ENCODE data around the gene FGA.

Gene FGA

GRCh38 chr4:154583677-154584076, 6.9 kb downstream of the FGA start:
- no peaks in the 10 kb centered on the region for H3K9me3 ChIP-seq (ENCODE audit: low read length)
- no peak overlapping the region for H2AFZ ChIP-seq (ENCODE audit: low read depth, low read length)
- H3K4me1 ChIP-seq (ENCODE audit: insufficient read depth, low read length): no peaks in the 10 kb centered on the region
- H3K36me3 ChIP-seq (ENCODE audit: insufficient read depth, low read length): no peaks in the 10 kb centered on the region
- H3K4me3 ChIP-seq (ENCODE audit: low read length): no peak overlapping the region
- no peaks in the 10 kb centered on the region for H3K27me3 ChIP-seq (ENCODE audit: insufficient read depth, low read length)

DNA sequence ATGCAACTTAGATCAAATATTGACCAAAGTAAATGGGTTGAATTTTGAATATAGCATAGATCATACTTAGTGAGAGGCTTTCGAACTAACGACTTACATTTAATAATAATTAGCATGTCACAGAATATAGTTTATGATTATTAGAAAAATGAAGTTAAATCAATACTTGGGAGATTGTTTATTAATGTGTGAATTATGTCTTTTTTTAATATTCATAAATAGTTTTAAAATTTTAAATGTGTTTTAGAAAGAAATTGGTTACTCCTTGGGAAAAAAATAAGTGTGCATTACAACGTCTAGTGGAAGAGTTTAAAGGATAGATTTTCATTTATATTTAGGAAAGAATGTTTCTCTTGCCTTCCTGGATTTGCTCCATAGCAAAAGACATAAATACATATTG, 7.3 kb downstream of the FGA start:
- H3K9me3 ChIP-seq (ENCODE audit: low read length): no peaks in the 10 kb centered on the region
- no peaks in the 10 kb centered on the region for H3K27me3 ChIP-seq (ENCODE audit: insufficient read depth, low read length)
- no peaks in the 10 kb centered on the region for H3K36me3 ChIP-seq (ENCODE audit: insufficient read depth, low read length)
- no peak overlapping the region for H2AFZ ChIP-seq (ENCODE audit: low read depth, low read length)
- no peaks in the 10 kb centered on the region for H3K4me1 ChIP-seq (ENCODE audit: insufficient read depth, low read length)
- H3K4me3 ChIP-seq (ENCODE audit: low read length): no peak overlapping the region

- no peaks in the 10 kb centered on the region for H3K9me3 ChIP-seq (ENCODE audit: low read length)
- H2AFZ ChIP-seq (ENCODE audit: low read depth, low read length): no peak overlapping the region
- H3K4me3 ChIP-seq (ENCODE audit: low read length): no peak overlapping the region
- H3K27me3 ChIP-seq (ENCODE audit: insufficient read depth, low read length): no peaks in the 10 kb centered on the region
- no peaks in the 10 kb centered on the region for H3K36me3 ChIP-seq (ENCODE audit: insufficient read depth, low read length)
- H3K4me1 ChIP-seq (ENCODE audit: insufficient read depth, low read length): no peaks in the 10 kb centered on the region
These were observed 7.8 kb downstream of the FGA start for GRCh38 chr4:154582723-154583122.

GRCh38 chr4:154579927-154580326, 10.6 kb downstream of the FGA start:
- Histone ChIP-seq H3K9me3 (ENCODE audit: low read length) (no peaks in the 10 kb centered on the region), H3K4me1 (ENCODE audit: insufficient read depth, low read length) (no peaks in the 10 kb centered on the region), H3K4me3 (ENCODE audit: low read length) (no peak overlapping the region), H2AFZ (ENCODE audit: low read depth, low read length) (no peak overlapping the region), H3K36me3 (ENCODE audit: insufficient read depth, low read length) (no peaks in the 10 kb centered on the region), H3K27me3 (ENCODE audit: insufficient read depth, low read length) (no peaks in the 10 kb centered on the region)

DNA sequence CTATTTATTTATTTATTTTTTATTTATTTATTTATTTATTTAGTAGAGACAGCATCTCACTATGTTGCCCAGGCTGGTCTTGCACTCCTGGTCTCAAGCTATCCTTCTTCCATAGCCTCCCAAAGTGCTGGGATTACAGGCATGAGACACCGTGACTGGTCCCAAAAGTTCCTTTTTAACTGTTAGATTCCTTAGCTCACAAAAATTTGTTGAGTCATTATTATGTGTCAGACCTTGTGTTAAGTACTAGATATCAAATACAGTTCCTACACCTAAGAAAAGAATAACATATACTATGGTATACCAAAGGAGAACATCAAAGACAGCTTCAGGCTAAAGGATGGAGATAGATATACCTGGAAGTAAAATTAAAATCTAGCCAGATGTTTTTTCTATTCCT, 11.6 kb downstream of the FGA start:
- Histone ChIP-seq H3K36me3 (ENCODE audit: insufficient read depth, low read length) (no peaks in the 10 kb centered on the region), H3K27me3 (ENCODE audit: insufficient read depth, low read length) (no peaks in the 10 kb centered on the region), H3K9me3 (ENCODE audit: low read length) (no peaks in the 10 kb centered on the region), H2AFZ (ENCODE audit: low read depth, low read length) (no peak overlapping the region), H3K4me1 (ENCODE audit: insufficient read depth, low read length) (no peaks in the 10 kb centered on the region), H3K4me3 (ENCODE audit: low read length) (no peak overlapping the region)

GRCh38 chr4:154577324-154577723, 13.2 kb downstream of the FGA start:
- Histone ChIP-seq H3K4me3 (ENCODE audit: low read length) (no peak overlapping the region), H3K27me3 (ENCODE audit: insufficient read depth, low read length) (no peaks in the 10 kb centered on the region), H2AFZ (ENCODE audit: low read depth, low read length) (no peak overlapping the region), H3K4me1 (ENCODE audit: insufficient read depth, low read length) (no peaks in the 10 kb centered on the region), H3K36me3 (ENCODE audit: insufficient read depth, low read length) (no peaks in the 10 kb centered on the region), H3K9me3 (ENCODE audit: low read length) (no peaks in the 10 kb centered on the region)

- Histone ChIP-seq H3K4me1 (ENCODE audit: insufficient read depth, low read length) (no peaks in the 10 kb centered on the region), H3K9me3 (ENCODE audit: low read length) (no peaks in the 10 kb centered on the region), H3K4me3 (ENCODE audit: low read length) (no peak overlapping the region), H2AFZ (ENCODE audit: low read depth, low read length) (no peak overlapping the region), H3K36me3 (ENCODE audit: insufficient read depth, low read length) (no peaks in the 10 kb centered on the region), H3K27me3 (ENCODE audit: insufficient read depth, low read length) (no peaks in the 10 kb centered on the region)
These were observed 16.2 kb downstream of the FGA start for GRCh38 chr4:154574311-154574710.

DNA sequence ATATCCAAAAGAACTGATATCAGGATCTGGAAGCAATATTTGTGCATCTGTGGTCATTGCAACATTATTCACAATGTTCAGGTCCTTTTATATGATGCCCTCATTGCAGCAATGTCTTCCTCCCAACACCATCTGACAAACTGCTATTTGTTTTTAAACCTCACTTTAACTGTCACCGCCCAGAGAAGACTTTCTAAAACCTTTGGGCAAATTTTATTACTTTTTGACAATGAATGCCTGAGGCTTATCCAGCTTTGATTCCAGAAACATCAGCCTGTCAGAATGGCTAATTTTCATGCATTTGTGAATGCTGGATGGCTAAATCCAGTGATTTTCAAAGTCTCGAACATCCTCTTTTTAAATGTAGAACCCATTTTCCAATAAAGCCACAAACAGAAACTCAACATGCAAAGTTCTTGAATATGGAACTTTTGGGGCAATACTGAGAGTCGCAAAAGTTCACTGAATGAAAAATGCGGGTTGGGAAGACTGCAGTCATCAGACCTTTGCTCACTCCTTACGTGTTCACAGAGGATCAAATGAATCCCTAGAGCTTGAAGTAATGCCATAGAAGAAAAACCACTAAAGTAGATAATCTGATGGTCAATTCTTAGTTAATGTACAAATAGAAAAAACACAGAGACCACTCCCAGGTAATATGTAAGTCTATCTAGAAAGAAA, 17.2 kb downstream of the FGA start:
- H3K4me1 ChIP-seq (ENCODE audit: insufficient read depth, low read length): no peaks in the 10 kb centered on the region
- H3K4me3 ChIP-seq (ENCODE audit: low read length): no peak overlapping the region
- no peaks in the 10 kb centered on the region for H3K27me3 ChIP-seq (ENCODE audit: insufficient read depth, low read length)
- H2AFZ ChIP-seq (ENCODE audit: low read depth, low read length): no peak overlapping the region
- H3K36me3 ChIP-seq (ENCODE audit: insufficient read depth, low read length): no peaks in the 10 kb centered on the region
- no peaks in the 10 kb centered on the region for H3K9me3 ChIP-seq (ENCODE audit: low read length)

DNA sequence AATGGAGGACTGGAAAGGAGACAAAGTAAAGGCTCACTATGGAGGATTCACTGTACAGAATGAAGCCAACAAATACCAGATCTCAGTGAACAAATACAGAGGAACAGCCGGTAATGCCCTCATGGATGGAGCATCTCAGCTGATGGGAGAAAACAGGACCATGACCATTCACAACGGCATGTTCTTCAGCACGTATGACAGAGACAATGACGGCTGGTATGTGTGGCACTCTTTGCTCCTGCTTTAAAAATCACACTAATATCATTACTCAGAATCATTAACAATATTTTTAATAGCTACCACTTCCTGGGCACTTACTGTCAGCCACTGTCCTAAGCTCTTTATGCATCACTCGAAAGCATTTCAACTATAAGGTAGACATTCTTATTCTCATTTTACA, 21.0 kb downstream of the FGA start:
- H3K27me3 ChIP-seq (ENCODE audit: insufficient read depth, low read length): no peaks in the 10 kb centered on the region
- H3K36me3 ChIP-seq (ENCODE audit: insufficient read depth, low read length): no peaks in the 10 kb centered on the region
- no peaks in the 10 kb centered on the region for H3K4me1 ChIP-seq (ENCODE audit: insufficient read depth, low read length)
- H3K4me3 ChIP-seq (ENCODE audit: low read length): no peak overlapping the region
- H2AFZ ChIP-seq (ENCODE audit: low read depth, low read length): no peak overlapping the region
- no peaks in the 10 kb centered on the region for H3K9me3 ChIP-seq (ENCODE audit: low read length)

- no peaks in the 10 kb centered on the region for H3K4me1 ChIP-seq (ENCODE audit: insufficient read depth, low read length)
These were observed 21.5 kb downstream of the FGA start for GRCh38 chr4:154569028-154569427.

GRCh38 chr4:154566639-154567204, 23.8 kb downstream of the FGA start:
- Histone ChIP-seq H3K9me3 (ENCODE audit: low read length) (no peaks in the 10 kb centered on the region), H3K4me3 (ENCODE audit: low read length) (no peak overlapping the region), H2AFZ (ENCODE audit: low read depth, low read length) (no peak overlapping the region), H3K36me3 (ENCODE audit: insufficient read depth, low read length) (no peaks in the 10 kb centered on the region), H3K27me3 (ENCODE audit: insufficient read depth, low read length) (no peaks in the 10 kb centered on the region), H3K4me1 (ENCODE audit: insufficient read depth, low read length) (no peaks in the 10 kb centered on the region)

More at GRCh38 chr4:154569028-154569427, 21.5 kb downstream of the FGA start:
- Histone ChIP-seq H2AFZ (ENCODE audit: low read depth, low read length) (no peak overlapping the region), H3K27me3 (ENCODE audit: insufficient read depth, low read length) (no peaks in the 10 kb centered on the region), H3K9me3 (ENCODE audit: low read length) (no peaks in the 10 kb centered on the region), H3K36me3 (ENCODE audit: insufficient read depth, low read length) (no peaks in the 10 kb centered on the region), H3K4me3 (ENCODE audit: low read length) (no peak overlapping the region)

- H3K27me3 ChIP-seq (ENCODE audit: insufficient read depth, low read length): no peaks in the 10 kb centered on the region
- no peaks in the 10 kb centered on the region for H3K9me3 ChIP-seq (ENCODE audit: low read length)
- no peaks in the 10 kb centered on the region for H3K36me3 ChIP-seq (ENCODE audit: insufficient read depth, low read length)
- H2AFZ ChIP-seq (ENCODE audit: low read depth, low read length): no peak overlapping the region
- no peaks in the 10 kb centered on the region for H3K4me1 ChIP-seq (ENCODE audit: insufficient read depth, low read length)
- H3K4me3 ChIP-seq (ENCODE audit: low read length): no peak overlapping the region
These were observed 24.8 kb downstream of the FGA start for GRCh38 chr4:154565704-154566103.

- H3K9me3 ChIP-seq (ENCODE audit: low read length): no peaks in the 10 kb centered on the region
- H3K27me3 ChIP-seq (ENCODE audit: insufficient read depth, low read length): no peaks in the 10 kb centered on the region
- H3K36me3 ChIP-seq (ENCODE audit: insufficient read depth, low read length): no peaks in the 10 kb centered on the region
- no peaks in the 10 kb centered on the region for H3K4me1 ChIP-seq (ENCODE audit: insufficient read depth, low read length)
- no peak overlapping the region for H3K4me3 ChIP-seq (ENCODE audit: low read length)
- H2AFZ ChIP-seq (ENCODE audit: low read depth, low read length): no peak overlapping the region
These were observed 26.2 kb downstream of the FGA start for GRCh38 chr4:154564311-154564710.

DNA sequence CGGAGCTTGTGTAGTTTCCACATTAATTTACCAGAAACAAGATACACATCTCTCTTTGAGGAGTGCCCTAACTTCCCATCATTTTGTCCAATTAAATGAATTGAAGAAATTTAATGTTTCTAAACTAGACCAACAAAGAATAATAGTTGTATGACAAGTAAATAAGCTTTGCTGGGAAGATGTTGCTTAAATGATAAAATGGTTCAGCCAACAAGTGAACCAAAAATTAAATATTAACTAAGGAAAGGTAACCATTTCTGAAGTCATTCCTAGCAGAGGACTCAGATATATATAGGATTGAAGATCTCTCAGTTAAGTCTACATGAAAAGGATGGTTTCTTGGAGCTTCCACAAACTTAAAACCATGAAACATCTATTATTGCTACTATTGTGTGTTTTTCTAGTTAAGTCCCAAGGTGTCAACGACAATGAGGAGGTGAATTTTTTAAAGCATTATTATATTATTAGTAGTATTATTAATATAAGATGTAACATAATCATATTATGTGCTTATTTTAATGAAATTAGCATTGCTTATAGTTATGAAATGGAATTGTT, 27.8 kb downstream of the FGA start, which contains the start of gene FGB:
FGB (plus strand) TSS at position 315 of the 558 bp plus-strand sequence; CDS start at position 323, 8 bp downstream.
- Histone ChIP-seq H2AFZ (ENCODE audit: low read depth, low read length) (no peak within 1 kb of the TSS), H3K27me3 (ENCODE audit: insufficient read depth, low read length) (no peaks in the 10 kb centered on the region), H3K36me3 (ENCODE audit: insufficient read depth, low read length) (no peaks in the 10 kb centered on the region), H3K4me1 (ENCODE audit: insufficient read depth, low read length) (no peaks in the 10 kb centered on the region), H3K9me3 (ENCODE audit: low read length) (no peaks in the 10 kb centered on the region), H3K4me3 (ENCODE audit: low read length) (no peak within 1 kb of the TSS)
